GM23338 (cell line): ENCODE data around the gene EPC1.
"Not testable (repeated sequence)": the region's sequence is repeated elsewhere in the genome, so short reads cannot be mapped to it uniquely, and the experiment has no call there.

Experiments
- CTCF ChIP-seq, 2 experiments: fragments of 200-600 bp in 1 of 2; sonication (generic) in 1 of 2; conservative IDR thresholded peaks; 2 replicates each; pipeline versions ENCODE4 v1.5.1 to v1.6.1; 2016 to 2017; ENCODE audit warnings: antibody characterized with exemption in 2 of 2, low read depth in 2 of 2, mild to moderate bottlenecking in 2 of 2, moderate library complexity in 1 of 2
- EZH2 ChIP-seq: fragments of 200-600 bp; sonication (generic); IDR thresholded peaks from one replicate; pipeline ENCODE4 v1.8.0; 2017; ENCODE audit warnings: antibody characterized with exemption, mild to moderate bottlenecking, low read depth; ENCODE audit not compliant: unreplicated experiment
- JUNB ChIP-seq: IDR thresholded peaks from one replicate; pipeline ENCODE4 v1.6.1; 2016; ENCODE audit warnings: antibody characterized with exemption; ENCODE audit not compliant: unreplicated experiment

- not testable (repeated sequence) for TF ChIP-seq CTCF (conservative IDR thresholded peaks at IDR 0.05; ENCODE audit: low read depth in 2 of 2); JUNB; EZH2
Observed at GRCh38 chr10:32365404-32365803, 18.4 kb upstream of the EPC1 start.
